Skeletal muscle satellite cell (primary cell): Measurements from ENCODE around the gene ATF1.
"Not testable (repeated sequence)": the region's sequence is repeated elsewhere in the genome, so short reads cannot be mapped to it uniquely, and the experiment has no call there.

Experiments used
- H3K27me3 ChIP-seq: 2 replicates; pipeline ENCODE4 v1.7.0; 2013; ENCODE audit warnings: low read length; ENCODE audit not compliant: control insufficient read depth, insufficient read depth
- H3K36me3 ChIP-seq: 2 replicates; pipeline ENCODE4 v1.7.0; 2013; ENCODE audit warnings: mild to moderate bottlenecking, control low read depth, low read length; ENCODE audit not compliant: insufficient read depth
- H3K4me1 ChIP-seq: 2 replicates; pipeline ENCODE4 v1.7.0; 2013; ENCODE audit warnings: low read length; ENCODE audit not compliant: control insufficient read depth, insufficient read depth
- H3K4me2 ChIP-seq: 2 replicates; pipeline ENCODE4 v1.7.0; 2013; ENCODE audit warnings: mild to moderate bottlenecking, low read length
- H3K4me3 ChIP-seq: 2 replicates; pipeline ENCODE4 v1.7.0; 2013; ENCODE audit warnings: low read length
- H3K9ac ChIP-seq: 2 replicates; pipeline ENCODE4 v1.7.0; 2013; ENCODE audit warnings: mild to moderate bottlenecking, low read depth, low read length, moderate library complexity
- H3K9me3 ChIP-seq: replicated peaks from 2 replicates; pipeline ENCODE4 v1.7.0; 2013; ENCODE audit warnings: mild to moderate bottlenecking, control low read depth, low read length

The ATF1 gene

GRCh38 chr12:50753232-50753769, 10.6 kb upstream of the ATF1 start:
- no peak overlapping the region for H3K9ac ChIP-seq
- no peaks in the 10 kb centered on the region for H3K9me3 ChIP-seq
- H3K4me1 ChIP-seq = no peaks in the 10 kb centered on the region
- H3K4me3 ChIP-seq = no peak overlapping the region
- no peaks in the 10 kb centered on the region for H3K27me3 ChIP-seq
- H3K4me2 ChIP-seq = no peak overlapping the region
- peaks cover 3% of the 10 kb centered on the region for H3K36me3 ChIP-seq

- peak overlapping the region; percentile 96 for H3K4me2 ChIP-seq
- H3K27me3 ChIP-seq = no peaks in the 10 kb centered on the region
- peaks cover 7% of the 10 kb centered on the region for H3K4me1 ChIP-seq
- no peaks in the 10 kb centered on the region for H3K9me3 ChIP-seq
- peak overlapping the region; percentile 97 for H3K9ac ChIP-seq
- no peaks in the 10 kb centered on the region for H3K36me3 ChIP-seq
- peak overlapping the region; percentile 93 for H3K4me3 ChIP-seq
Measured at GRCh38 chr12:50764286-50765094, 589 bp downstream of the ATF1 start.

- Histone ChIP-seq H3K9me3 (no peaks in the 10 kb centered on the region), H3K4me1 (peaks cover 7% of the 10 kb centered on the region), H3K36me3 (no peaks in the 10 kb centered on the region), H3K4me3 (peak overlapping the region; percentile 93), H3K9ac (peak overlapping the region; percentile 97), H3K27me3 (no peaks in the 10 kb centered on the region), H3K4me2 (peak overlapping the region; percentile 96)
Measured at GRCh38 chr12:50765095-50765911, 1.4 kb downstream of the ATF1 start.

- H3K36me3 ChIP-seq = peaks cover 7% of the 10 kb centered on the region
- H3K9ac ChIP-seq = no peak overlapping the region
- H3K27me3 ChIP-seq = no peaks in the 10 kb centered on the region
- H3K4me1 ChIP-seq = peaks cover 7% of the 10 kb centered on the region
- H3K9me3 ChIP-seq = no peaks in the 10 kb centered on the region
- H3K4me2 ChIP-seq = no peak overlapping the region
- H3K4me3 ChIP-seq = no peak overlapping the region
Measured at GRCh38 chr12:50768391-50768790, 4.5 kb downstream of the ATF1 start.

- H3K9me3 ChIP-seq, H3K27me3 ChIP-seq, H3K36me3 ChIP-seq, H3K4me2 ChIP-seq, H3K4me1 ChIP-seq, H3K9ac ChIP-seq, H3K4me3 ChIP-seq: not testable (repeated sequence)
Measured at GRCh38 chr12:50768813-50769212, 4.9 kb downstream of the ATF1 start.

GRCh38 chr12:50771409-50771808, 7.5 kb downstream of the ATF1 start:
- Histone ChIP-seq H3K27me3 (no peaks in the 10 kb centered on the region), H3K4me2 (no peak overlapping the region), H3K9ac (no peak overlapping the region), H3K9me3 (no peaks in the 10 kb centered on the region), H3K4me1 (no peaks in the 10 kb centered on the region), H3K4me3 (no peak overlapping the region), H3K36me3 (peaks cover 7% of the 10 kb centered on the region)

- no peak overlapping the region for H3K4me3 ChIP-seq
- no peak overlapping the region for H3K9ac ChIP-seq
- no peaks in the 10 kb centered on the region for H3K4me1 ChIP-seq
- H3K9me3 ChIP-seq = no peaks in the 10 kb centered on the region
- peaks cover 7% of the 10 kb centered on the region for H3K36me3 ChIP-seq
- H3K4me2 ChIP-seq = no peak overlapping the region
- no peaks in the 10 kb centered on the region for H3K27me3 ChIP-seq
Measured at GRCh38 chr12:50772470-50772869, 8.6 kb downstream of the ATF1 start.

- peaks cover 7% of the 10 kb centered on the region for H3K36me3 ChIP-seq
- H3K9me3 ChIP-seq = no peaks in the 10 kb centered on the region
- H3K27me3 ChIP-seq = no peaks in the 10 kb centered on the region
- H3K4me3 ChIP-seq = no peak overlapping the region
- no peak overlapping the region for H3K4me2 ChIP-seq
- H3K4me1 ChIP-seq = no peaks in the 10 kb centered on the region
- no peak overlapping the region for H3K9ac ChIP-seq
Measured at GRCh38 chr12:50772877-50773276, 9.0 kb downstream of the ATF1 start.

- no peak overlapping the region for H3K4me2 ChIP-seq
- H3K9ac ChIP-seq = no peak overlapping the region
- H3K4me1 ChIP-seq = no peaks in the 10 kb centered on the region
- H3K9me3 ChIP-seq = no peaks in the 10 kb centered on the region
- H3K36me3 ChIP-seq = peaks cover 7% of the 10 kb centered on the region
- H3K27me3 ChIP-seq = no peaks in the 10 kb centered on the region
- H3K4me3 ChIP-seq = no peak overlapping the region
Measured at GRCh38 chr12:50775251-50775650, 11.3 kb downstream of the ATF1 start.

- Histone ChIP-seq H3K9me3 (no peaks in the 10 kb centered on the region), H3K4me3 (no peak overlapping the region), H3K27me3 (no peaks in the 10 kb centered on the region), H3K4me2 (no peak overlapping the region), H3K36me3 (peaks cover 4% of the 10 kb centered on the region), H3K4me1 (no peaks in the 10 kb centered on the region), H3K9ac (no peak overlapping the region)
Measured at GRCh38 chr12:50776749-50777728, 13.1 kb downstream of the ATF1 start.
